ENCODE results near the gene VPS39. TPM values are rescaled to one million over a fixed set of nuclear protein-coding genes. Genes with fewer than 3 reads are reported as not detected.

VPS39 gene
- total RNA-seq, 6 experiments from 2014 or later = 16.6 to 32.7 (median 23.2) TPM

DNA sequence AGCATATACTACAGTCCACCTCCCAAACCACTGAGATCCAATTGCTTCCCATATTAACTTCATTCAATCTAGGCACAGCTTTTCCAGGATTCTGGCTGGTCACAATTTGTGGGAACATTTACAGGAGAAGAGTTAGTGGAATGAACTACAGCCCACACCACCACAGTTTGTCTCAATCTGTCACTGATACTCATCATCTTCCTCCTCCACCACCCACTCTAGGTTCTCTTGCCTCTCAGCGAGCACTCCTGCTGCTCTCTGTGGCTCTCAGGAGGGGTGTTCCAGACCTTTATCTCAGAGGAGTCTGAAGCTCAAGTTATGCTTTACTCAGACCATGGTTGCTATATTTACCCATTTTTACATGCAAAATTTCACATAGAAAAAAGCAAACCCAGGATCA lies 87.8 kb downstream of the VPS39 start:
- no peak for TF ChIP-seq CTCF (IDR thresholded peaks at IDR 0.05)
- no peak for TF ChIP-seq POLR2A (IDR thresholded peaks at IDR 0.05)
- intact Hi-C loops (cut with DNase I) = no loop called here
- ATAC-seq (no peak), DNase-seq (no peak)
- no peak overlapping the region for H3K27ac ChIP-seq
- no peaks in the 10 kb centered on the region for H3K9me3 ChIP-seq
- H3K4me3 ChIP-seq = no peak overlapping the region
- no peaks in the 10 kb centered on the region for H3K27me3 ChIP-seq
- no peaks in the 10 kb centered on the region for H3K36me3 ChIP-seq
- WGBS (ENCODE audit: insufficient coverage, low coverage, low lambda C conversion rate, missing lambda C conversion rate) = 78% methylated on average over 1 of the region's 1 CpG
- H3K4me1 ChIP-seq = no peaks in the 10 kb centered on the region

DNA sequence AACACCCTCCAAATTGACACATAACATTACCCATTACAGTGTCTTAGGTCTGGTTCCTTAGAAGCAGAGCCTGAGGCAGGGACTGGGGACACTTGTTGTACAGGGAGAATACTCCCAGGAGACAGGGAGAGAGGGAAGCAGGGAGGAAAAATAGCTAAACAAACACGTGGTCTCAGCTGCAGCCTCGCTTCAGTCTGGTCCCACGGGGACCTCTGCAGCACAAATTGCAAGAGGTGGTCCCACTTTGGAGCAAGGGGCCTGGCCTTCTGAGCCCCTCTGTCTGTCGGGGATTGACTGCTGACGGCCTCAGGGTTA lies 88.7 kb downstream of the VPS39 start:
- ATAC-seq (no peak), DNase-seq (no peak)
- intact Hi-C loops (cut with DNase I) = no loop called here
- Histone ChIP-seq H3K36me3 (no peaks in the 10 kb centered on the region), H3K4me3 (no peak overlapping the region), H3K9me3 (no peaks in the 10 kb centered on the region), H3K27me3 (no peaks in the 10 kb centered on the region), H3K27ac (no peak overlapping the region), H3K4me1 (no peaks in the 10 kb centered on the region)
- 42% methylated on average over 5 of the region's 5 CpGs for WGBS (ENCODE audit: insufficient coverage, low coverage, low lambda C conversion rate, missing lambda C conversion rate)
- TF ChIP-seq POLR2A (IDR thresholded peaks at IDR 0.05) = no peak
- TF ChIP-seq CTCF (IDR thresholded peaks at IDR 0.05) = no peak

GRCh38 chr15:42118650-42119445 lies 89.3 kb downstream of the VPS39 start:
- Histone ChIP-seq H3K27ac (no peak overlapping the region), H3K4me1 (no peaks in the 10 kb centered on the region), H3K9me3 (no peaks in the 10 kb centered on the region), H3K27me3 (no peaks in the 10 kb centered on the region), H3K36me3 (no peaks in the 10 kb centered on the region), H3K4me3 (no peak overlapping the region)
- DNase-seq (no peak), ATAC-seq (peak in 1 of 4 donors; percentile 23)
- no peak for TF ChIP-seq CTCF (IDR thresholded peaks at IDR 0.05)
- no peak for TF ChIP-seq POLR2A (IDR thresholded peaks at IDR 0.05)
- intact Hi-C loops (cut with DNase I) = no loop called here
- WGBS (ENCODE audit: insufficient coverage, low coverage, low lambda C conversion rate, missing lambda C conversion rate) = 21% methylated on average over 9 of the region's 10 CpGs

DNA sequence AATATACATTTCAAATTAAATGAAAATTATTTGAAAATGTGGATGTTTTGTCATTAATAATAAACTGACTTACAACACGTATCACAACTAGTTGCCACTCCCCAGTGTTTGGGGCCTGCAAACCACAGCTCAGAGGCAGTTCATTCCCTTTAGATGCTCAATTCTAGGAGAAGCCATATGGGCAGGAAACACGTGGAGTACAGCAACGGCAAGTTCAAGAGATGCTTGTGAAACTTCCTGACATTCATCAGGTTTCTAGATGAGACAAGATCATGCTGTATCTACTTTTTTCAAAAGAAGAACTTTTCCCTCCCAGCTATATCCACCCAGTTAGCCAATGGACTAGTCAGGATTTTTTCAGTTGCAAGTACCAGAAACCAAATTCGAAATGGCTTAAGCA lies 96.2 kb downstream of the VPS39 start:
- Histone ChIP-seq H3K27ac (no peak overlapping the region), H3K9me3 (no peaks in the 10 kb centered on the region), H3K27me3 (no peaks in the 10 kb centered on the region), H3K4me1 (no peaks in the 10 kb centered on the region), H3K36me3 (no peaks in the 10 kb centered on the region), H3K4me3 (no peak overlapping the region)
- WGBS (ENCODE audit: insufficient coverage, low coverage, low lambda C conversion rate, missing lambda C conversion rate) = 48% methylated on average over 3 of the region's 4 CpGs
- no peak for TF ChIP-seq POLR2A (IDR thresholded peaks at IDR 0.05)
- no peak for TF ChIP-seq CTCF (IDR thresholded peaks at IDR 0.05)
- no peak for ATAC-seq
- intact Hi-C loops (cut with DNase I) = no loop called here
- DNase-seq = no peak
